Measurements from ENCODE around the gene PALD1.

DNA sequence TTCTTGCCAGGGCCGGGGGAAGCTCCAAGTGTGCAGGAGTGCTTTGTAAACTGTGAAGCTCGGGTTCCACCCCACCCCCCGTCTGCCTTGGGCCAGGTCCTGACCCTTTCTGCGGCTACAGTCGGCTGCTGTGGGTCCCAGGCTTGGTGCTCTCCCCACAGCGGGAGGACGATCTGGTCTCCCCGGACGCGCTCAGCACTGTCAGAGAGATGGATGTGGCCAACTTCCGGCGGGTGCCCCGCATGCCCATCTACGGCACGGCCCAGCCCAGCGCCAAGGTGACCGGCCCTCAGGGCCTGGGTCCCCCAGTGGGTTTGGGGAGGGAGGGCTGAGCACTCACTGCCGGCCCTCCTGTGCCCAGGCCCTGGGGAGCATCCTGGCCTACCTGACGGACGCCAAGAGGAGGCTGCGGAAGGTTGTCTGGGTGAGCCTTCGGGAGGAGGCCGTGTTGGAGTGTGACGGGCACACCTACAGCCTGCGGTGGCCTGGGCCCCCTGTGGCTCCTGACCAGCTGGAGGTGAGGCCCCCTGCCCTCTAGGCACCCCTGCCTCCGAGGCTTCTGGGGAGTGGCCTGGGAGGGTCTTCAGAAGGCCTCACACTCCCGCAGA is 60.3 kb downstream of the PALD1 start:
- TF ChIP-seq POLR2AphosphoS5 (IDR thresholded peaks at IDR 0.05) (no peak), POLR2A (IDR thresholded peaks at IDR 0.05; ENCODE audit: low read depth) (no peak)
- TF ChIP-seq, protein P1, sequence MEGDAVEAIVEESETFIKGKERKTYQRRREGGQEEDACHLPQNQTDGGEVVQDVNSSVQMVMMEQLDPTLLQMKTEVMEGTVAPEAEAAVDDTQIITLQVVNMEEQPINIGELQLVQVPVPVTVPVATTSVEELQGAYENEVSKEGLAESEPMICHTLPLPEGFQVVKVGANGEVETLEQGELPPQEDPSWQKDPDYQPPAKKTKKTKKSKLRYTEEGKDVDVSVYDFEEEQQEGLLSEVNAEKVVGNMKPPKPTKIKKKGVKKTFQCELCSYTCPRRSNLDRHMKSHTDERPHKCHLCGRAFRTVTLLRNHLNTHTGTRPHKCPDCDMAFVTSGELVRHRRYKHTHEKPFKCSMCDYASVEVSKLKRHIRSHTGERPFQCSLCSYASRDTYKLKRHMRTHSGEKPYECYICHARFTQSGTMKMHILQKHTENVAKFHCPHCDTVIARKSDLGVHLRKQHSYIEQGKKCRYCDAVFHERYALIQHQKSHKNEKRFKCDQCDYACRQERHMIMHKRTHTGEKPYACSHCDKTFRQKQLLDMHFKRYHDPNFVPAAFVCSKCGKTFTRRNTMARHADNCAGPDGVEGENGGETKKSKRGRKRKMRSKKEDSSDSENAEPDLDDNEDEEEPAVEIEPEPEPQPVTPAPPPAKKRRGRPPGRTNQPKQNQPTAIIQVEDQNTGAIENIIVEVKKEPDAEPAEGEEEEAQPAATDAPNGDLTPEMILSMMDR (IDR thresholded peaks at IDR 0.05): no peak

Measured in esophagus muscularis mucosa (tissue), 3 donors.